ENCODE results near the gene FADS3. TPM values are rescaled to one million over a fixed set of nuclear protein-coding genes. Genes with fewer than 3 reads are reported as not detected.

The FADS3 gene
- total and polyA plus RNA-seq, 3 donors from 2014 or later: 20.5 to 88.5 (median 50.6) TPM

DNA sequence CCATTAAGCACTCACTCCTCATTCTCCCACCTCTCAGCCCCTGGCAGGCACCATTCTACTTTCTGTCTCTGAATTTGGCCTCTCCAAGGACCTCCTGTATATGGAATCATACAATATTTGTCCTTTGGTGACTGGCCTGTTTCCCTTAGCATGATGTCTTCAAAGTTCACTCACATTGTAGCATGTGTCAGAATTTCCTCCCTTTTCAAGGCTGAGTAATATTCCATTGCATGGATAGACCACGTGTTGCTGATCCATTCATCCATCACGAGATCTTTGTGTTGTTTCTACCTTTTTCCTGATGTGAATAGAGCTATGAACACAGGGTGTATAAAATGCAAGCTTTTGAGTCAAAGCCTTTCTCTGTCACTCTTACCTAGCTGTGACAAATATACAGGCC lies 51.6 kb downstream of the FADS3 start:
- Histone ChIP-seq H3K27me3 (no peaks in the 10 kb centered on the region), H3K27ac (no peak overlapping the region), H3K4me1 (peaks cover 30% of the 10 kb centered on the region), H3K4me3 (no peak overlapping the region), H3K9me3 (no peaks in the 10 kb centered on the region), H3K36me3 (ENCODE audit: low read depth, missing control alignments) (no peaks in the 10 kb centered on the region)
- intact Hi-C loops (cut with DNase I; ENCODE audit: low total_unique reads): no loop called here
- WGBS, 2 donors: 94 to 96% methylated on average over 2 of the region's 2 CpGs
- TF ChIP-seq POLR2A (IDR thresholded peaks at IDR 0.05): no peak
- TF ChIP-seq, protein P1, sequence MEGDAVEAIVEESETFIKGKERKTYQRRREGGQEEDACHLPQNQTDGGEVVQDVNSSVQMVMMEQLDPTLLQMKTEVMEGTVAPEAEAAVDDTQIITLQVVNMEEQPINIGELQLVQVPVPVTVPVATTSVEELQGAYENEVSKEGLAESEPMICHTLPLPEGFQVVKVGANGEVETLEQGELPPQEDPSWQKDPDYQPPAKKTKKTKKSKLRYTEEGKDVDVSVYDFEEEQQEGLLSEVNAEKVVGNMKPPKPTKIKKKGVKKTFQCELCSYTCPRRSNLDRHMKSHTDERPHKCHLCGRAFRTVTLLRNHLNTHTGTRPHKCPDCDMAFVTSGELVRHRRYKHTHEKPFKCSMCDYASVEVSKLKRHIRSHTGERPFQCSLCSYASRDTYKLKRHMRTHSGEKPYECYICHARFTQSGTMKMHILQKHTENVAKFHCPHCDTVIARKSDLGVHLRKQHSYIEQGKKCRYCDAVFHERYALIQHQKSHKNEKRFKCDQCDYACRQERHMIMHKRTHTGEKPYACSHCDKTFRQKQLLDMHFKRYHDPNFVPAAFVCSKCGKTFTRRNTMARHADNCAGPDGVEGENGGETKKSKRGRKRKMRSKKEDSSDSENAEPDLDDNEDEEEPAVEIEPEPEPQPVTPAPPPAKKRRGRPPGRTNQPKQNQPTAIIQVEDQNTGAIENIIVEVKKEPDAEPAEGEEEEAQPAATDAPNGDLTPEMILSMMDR (IDR thresholded peaks at IDR 0.05): no peak
- no peak for DNase-seq

DNA sequence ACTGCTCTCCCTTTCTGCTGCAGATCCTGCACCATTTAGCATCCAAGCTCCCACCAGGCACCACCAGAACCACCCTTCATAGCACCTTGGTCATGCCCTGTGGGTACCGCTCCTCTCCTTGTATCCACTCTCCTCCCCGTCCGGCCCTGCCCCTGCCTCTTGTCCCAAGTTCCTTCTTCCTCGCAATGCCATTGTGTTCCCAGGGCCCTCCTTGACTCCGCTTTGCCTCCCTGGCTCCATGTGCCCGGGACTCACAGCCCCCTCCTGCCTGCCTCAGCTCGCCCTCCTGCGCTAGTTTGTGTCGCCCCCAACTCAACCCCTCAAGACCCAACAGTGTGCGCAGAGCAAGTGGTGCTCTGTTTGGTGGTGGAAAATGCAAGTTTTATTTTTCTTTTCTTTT lies 52.4 kb downstream of the FADS3 start:
- Histone ChIP-seq H3K9me3 (no peaks in the 10 kb centered on the region), H3K27me3 (no peaks in the 10 kb centered on the region), H3K4me1 (peaks cover 38% of the 10 kb centered on the region), H3K27ac (no peak overlapping the region), H3K36me3 (ENCODE audit: low read depth, missing control alignments) (no peaks in the 10 kb centered on the region), H3K4me3 (no peak overlapping the region)
- DNase-seq: no peak
- intact Hi-C loops (cut with DNase I; ENCODE audit: low total_unique reads): no loop called here
- TF ChIP-seq, protein P1 (IDR thresholded peaks at IDR 0.05): no peak
- no peak for TF ChIP-seq POLR2A (IDR thresholded peaks at IDR 0.05)
- WGBS, 2 donors: 86 to 91% methylated on average over 10 of the region's 10 CpGs

DNA sequence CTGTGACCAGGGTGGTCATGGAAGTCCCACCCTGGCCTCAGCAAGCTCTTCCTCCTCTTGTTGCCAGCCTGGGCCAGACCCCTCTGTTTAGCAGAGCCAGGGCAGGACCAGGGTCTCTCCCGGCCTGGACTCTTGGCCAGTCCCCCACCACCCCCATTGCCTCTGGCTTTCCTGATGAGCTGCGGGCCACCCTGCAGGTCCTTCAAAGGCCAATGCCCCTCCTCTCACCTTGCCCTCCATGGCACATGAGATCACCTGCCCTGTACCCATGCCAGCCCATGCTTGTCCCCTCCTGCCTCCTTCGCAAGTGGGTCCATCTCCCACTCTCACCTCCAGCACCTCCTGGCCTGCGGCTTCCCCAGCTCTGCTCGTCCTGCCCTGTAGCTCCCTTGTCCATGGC lies 52.8 kb downstream of the FADS3 start:
- H3K4me1 ChIP-seq: peaks cover 40% of the 10 kb centered on the region
- no peaks in the 10 kb centered on the region for H3K36me3 ChIP-seq (ENCODE audit: low read depth, missing control alignments)
- no peak overlapping the region for H3K27ac ChIP-seq

DNA sequence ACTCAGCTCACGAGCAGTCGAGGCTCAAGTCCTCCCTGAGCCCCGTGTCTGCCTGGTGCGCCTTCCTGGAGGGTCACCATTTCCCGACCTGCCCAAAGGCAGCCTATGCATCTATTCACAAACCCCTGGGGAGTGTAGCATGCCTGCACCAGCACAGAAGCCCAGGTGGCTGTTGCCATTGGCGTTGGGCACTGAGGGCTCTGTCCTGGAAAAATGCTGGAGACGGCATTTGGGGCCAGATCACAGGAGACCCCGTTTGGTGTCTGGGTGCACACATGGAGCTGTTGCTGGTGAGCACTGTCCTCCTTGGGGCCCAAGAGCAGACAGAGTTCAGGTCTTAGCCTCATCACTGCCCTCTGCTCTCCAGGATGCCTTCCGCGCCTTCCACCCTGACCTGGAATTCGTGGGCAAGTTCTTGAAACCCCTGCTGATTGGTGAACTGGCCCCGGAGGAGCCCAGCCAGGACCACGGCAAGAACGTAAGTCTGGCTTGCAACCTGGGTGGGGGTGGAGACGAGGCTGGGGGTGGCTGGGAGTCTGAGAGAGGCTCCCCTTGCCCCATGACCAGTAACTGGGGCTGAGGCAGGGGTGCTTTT lies 53.8 kb downstream of the FADS3 start:
- intact Hi-C loops (cut with DNase I; ENCODE audit: low total_unique reads): no loop called here
- Histone ChIP-seq H3K4me1 (peaks cover 34% of the 10 kb centered on the region), H3K27ac (no peak overlapping the region), H3K27me3 (no peaks in the 10 kb centered on the region), H3K9me3 (no peaks in the 10 kb centered on the region), H3K36me3 (ENCODE audit: low read depth, missing control alignments) (no peaks in the 10 kb centered on the region), H3K4me3 (no peak overlapping the region)
- DNase-seq: no peak
- TF ChIP-seq, protein P1 (IDR thresholded peaks at IDR 0.05): no peak
- TF ChIP-seq POLR2A (IDR thresholded peaks at IDR 0.05): no peak
- 89 to 93% methylated on average over 9 to 15 of the region's 15 CpGs for WGBS, 2 donors

More for the DNA sequence above, 52.8 kb downstream of the FADS3 start:
- no peak for DNase-seq
- Histone ChIP-seq H3K4me3 (no peak overlapping the region), H3K27me3 (no peaks in the 10 kb centered on the region), H3K9me3 (no peaks in the 10 kb centered on the region)
- intact Hi-C loops (cut with DNase I; ENCODE audit: low total_unique reads): no loop called here
- TF ChIP-seq, protein P1 (IDR thresholded peaks at IDR 0.05): no peak
- TF ChIP-seq POLR2A (IDR thresholded peaks at IDR 0.05): no peak
- WGBS, 2 donors: 76 to 95% methylated on average over 4 to 5 of the region's 5 CpGs

DNA sequence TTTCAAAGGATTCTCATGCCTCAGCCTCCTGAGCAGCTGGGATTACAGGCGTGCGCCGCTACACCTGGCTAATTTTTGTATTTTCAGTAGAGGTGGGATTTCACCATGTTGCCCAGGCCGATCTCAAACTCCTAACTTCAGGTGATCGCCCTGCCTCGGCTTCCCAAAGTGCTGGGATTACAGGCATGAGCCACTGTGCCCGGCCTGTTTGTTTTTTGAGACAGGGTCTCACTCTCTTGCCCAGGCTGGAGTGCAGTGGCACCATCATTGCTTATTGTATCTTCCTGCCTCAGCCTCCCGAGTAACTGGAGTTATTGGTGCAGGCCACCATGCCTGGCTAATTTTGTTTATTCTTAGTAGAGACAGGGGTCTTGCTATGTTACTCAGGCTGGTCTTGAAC lies 55.2 kb downstream of the FADS3 start:
- no peak for DNase-seq
- H3K9me3 ChIP-seq: no peaks in the 10 kb centered on the region
- H3K4me1 ChIP-seq: peaks cover 34% of the 10 kb centered on the region
- H3K27ac ChIP-seq: no peak overlapping the region
- TF ChIP-seq, protein P1 (IDR thresholded peaks at IDR 0.05): no peak
- no peak for TF ChIP-seq POLR2A (IDR thresholded peaks at IDR 0.05)
- 93 to 94% methylated on average over 6 to 8 of the region's 8 CpGs for WGBS, 2 donors
- intact Hi-C loops (cut with DNase I; ENCODE audit: low total_unique reads): no loop called here
- H3K4me3 ChIP-seq: no peak overlapping the region
- H3K27me3 ChIP-seq: no peaks in the 10 kb centered on the region
- no peaks in the 10 kb centered on the region for H3K36me3 ChIP-seq (ENCODE audit: low read depth, missing control alignments)

Measured in testis (tissue), 3 donors.